T-helper 22 cell (primary cell): ENCODE results near the gene ZNF236.

ENCODE experiments used
- DNase-seq: peaks from one replicate; pipeline ENCODE4 v3.0.0-alpha.2; 2020; ENCODE audit warnings: low read depth

ZNF236 gene

DNA sequence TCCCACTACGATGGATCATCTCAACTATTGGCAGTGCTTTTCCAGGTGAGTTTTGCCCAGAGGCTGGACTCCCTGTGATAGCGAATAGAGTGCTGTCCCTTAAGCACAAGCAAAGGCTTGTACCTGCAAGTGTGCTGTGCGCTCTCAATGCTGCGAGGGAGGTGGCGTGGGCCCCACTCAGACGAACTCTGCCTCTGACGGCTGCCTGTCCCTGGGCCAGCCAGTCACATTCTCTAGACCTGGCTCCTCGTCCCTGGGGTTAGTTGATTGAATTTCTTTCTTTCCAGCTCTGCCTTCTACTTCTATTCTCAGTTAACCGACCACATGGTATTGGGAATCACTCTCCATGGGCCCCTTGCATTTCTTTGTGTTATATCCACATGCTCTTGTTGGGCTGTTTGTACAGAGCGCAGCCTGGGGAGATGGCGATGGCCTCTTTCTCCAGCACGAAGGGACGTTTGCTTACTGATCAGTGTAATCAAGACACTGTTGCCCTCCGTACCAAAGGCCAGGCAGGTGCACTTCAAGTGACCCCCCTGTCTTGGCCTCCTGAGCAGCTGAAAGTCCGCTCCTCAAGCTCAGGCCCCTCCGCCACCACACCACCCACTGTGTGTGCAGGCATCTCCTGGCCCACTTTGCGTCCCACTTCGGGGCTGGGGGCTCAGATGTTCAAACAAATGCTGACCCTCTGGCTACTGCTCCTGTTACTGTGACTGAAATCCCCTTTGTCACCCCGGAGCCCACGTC, 151.3 kb downstream of the ZNF236 start:
- DNase-seq, result no peak

DNA sequence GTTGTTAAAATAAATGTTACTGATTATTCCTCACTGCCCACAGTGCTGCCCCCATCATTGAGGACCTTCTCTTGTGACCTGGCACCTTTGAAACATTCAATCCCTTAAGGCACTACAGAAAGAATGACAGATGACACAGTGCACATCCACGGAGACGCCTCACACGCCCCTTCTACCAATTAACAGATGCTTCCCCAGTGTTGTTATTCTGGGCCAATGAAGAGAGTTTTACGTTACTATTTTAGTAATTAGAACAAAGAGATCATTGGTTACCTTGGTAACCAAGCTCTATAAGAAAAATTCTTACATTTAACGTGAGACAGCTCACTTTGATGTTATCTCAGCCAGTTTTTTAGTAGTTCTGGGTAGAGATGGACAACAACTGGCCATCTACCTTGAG, 152.0 kb downstream of the ZNF236 start:
- no peak for DNase-seq

DNA sequence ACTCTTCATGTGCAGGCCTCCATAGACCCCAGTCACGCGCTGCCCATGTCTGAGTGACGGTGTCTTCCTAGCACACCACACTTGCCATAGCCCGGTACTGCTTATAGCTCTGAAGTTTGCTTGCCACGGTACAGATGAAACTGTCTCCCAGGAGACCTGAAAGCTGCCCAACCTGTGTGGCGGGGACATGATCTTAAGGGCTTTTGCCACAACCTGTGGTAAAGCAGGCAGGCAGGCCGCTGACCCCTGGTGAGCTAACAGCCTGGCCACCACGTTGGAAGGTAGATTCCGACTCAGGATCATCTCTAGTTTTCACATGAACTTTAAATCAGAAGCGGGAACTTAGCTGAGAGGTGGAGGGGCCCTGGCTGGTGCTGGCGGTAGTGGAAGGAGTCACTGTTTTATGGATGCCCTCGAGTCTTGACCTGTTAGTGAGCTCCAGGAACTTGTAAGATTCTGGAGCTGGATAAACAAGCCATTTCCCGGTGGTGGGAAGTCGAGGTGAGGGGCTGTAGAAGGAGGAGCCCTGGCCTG, 153.3 kb downstream of the ZNF236 start:
- no peak for DNase-seq

DNA sequence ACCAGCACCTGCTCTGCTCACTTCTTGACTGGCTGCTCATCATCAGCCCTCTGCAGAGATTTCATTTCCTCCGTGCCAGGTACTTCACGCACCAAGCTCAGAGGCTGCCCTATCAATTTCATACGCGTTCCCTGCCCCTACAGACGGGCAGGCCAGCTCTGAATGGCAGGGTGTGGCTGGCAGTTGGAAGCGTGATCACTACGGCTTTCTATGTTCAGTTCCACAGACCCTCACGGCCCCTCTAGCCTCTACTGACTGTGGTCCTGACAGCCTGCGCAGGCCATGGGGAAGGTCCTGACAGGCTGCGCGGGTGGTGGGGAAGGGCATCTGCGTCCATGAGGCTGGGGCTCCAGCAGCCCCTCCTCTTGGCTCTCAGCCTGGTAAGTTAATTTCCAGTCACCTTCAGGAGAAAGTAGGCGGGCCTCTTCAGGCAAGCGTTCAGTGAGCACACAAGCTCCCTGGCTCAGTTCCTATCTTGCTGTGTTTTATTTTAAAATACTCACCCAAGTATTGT, 154.8 kb downstream of the ZNF236 start:
- DNase-seq, result no peak

DNA sequence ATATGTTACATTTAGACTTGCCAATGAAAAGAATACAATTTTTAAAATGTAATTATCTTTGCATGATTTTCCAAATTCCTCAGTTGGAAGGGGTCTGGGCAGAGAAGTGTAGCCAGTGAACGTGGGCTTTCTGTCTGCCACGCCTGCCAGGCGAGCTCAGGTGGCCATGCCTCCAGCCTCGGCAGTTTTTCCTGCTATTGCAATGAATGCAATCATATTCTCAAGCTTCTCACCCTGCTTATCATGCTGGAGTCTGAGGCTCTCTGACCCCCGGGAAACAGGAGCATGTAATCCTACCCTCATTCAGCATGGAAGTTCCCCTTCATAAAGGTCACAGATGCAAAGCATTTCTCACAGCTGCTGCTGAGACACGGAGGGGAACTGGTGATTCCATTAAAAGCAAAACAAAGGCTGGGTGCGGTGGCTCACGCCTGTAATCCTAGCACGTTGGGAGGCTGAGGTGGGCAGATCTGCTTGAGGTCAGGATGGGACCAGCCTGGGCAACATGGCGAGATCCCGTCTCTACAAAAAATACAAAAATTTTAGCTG, 155.4 kb downstream of the ZNF236 start:
- no peak for DNase-seq

DNA sequence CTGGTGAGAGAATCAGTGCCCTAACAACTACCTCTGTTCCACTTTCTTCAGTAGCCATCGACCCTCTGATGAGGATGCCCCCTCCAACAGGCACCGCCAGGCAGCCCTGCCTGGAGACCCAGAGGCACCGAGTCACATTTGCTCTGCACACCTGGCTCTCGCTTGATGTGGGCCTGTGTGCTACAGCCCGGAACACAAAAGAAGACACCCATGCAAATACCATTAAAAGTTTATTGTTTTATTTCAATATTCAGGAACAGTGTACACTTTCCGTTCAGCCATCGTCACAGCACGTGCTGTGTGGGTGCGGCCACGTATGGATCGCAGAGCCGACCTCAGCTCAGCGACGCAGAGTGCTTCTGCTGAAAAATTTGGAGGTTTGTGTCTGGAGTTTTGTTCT, 156.3 kb downstream of the ZNF236 start:
- no peak for DNase-seq

DNA sequence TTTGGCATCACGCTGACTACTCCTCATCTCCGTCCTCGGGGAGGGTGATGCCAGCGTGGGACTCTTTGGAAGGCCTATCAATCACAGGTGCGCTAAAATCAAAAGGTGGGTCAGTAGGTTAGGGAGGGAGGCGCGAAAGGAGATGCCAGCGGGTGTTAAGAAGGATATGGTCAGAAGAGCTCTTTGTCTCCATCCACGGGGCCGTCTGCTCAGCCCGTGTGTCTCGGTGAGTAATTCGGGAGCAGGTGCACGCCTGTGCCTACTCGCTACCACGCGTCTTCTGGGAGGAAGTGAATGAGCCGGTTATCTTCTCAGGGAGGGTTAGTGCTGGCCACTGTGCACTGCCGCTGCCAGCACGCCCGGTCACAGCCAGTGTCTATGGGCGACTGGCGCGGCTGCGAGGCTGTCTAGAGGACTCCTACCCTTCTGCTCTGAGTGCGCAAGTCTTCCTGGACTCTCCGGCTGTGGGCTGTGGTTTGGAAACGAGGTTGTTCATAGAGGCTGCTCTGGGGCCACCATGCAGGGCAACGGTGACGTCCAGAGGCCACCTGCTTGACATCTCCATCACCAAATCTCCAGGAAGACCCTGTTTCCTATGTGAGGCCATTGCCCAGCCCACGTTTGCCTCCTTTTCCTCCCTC, 156.9 kb downstream of the ZNF236 start:
- no peak for DNase-seq

DNA sequence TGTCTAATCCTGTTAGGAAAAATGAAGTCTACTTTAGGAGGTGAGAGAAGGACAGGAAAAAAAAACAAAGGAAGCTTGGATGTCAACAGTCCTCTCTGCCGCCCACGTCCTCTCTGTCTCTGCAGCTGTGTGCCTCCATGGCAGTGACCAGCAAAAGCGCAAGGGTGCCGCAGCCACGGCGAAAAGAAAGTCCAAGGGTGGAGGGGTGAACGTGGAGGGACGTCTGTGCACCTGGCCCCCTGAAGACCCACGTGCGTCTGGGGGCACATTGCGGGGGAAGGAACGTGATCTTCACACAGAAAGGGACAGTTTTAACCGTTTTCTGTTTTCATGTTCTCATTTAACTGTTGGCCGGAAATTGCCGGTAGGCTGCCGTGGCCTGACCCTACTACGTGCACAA, 157.5 kb downstream of the ZNF236 start:
- DNase-seq, result no peak

DNA sequence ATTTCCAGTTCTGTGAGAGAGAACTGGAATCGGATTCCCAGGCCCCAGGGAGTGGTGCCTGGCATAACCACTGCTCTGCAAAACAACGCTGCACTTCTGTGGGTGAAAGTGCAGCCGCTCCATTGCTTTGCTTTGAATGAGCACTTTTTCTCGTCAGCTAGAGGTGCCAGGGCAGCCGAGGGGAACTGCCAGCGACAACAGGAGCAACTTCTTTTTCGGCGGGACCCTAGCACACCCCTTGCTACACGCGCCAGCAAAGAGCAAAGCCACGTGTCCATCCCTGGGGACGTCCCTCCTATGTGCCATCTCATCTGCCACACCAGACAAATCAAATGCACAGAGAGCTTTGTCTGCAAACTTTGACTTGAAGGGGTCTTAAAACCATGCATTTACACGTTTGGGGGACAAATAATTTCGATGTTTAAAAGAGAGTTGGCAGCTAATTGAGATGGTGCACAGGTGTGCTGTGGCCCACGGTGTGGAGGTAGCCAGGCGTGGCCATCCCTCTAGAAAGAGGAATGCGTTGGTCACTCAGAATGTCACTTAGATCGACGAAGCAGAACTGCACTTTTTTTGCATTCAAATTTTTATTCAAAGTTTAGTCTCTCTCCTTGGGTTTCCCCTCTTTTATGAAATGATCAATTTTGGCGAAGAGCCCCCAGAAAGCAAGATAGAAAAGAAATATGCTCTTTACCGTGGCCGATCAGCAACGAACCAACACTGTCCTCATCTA, 158.5 kb downstream of the ZNF236 start:
- DNase-seq, result no peak

DNA sequence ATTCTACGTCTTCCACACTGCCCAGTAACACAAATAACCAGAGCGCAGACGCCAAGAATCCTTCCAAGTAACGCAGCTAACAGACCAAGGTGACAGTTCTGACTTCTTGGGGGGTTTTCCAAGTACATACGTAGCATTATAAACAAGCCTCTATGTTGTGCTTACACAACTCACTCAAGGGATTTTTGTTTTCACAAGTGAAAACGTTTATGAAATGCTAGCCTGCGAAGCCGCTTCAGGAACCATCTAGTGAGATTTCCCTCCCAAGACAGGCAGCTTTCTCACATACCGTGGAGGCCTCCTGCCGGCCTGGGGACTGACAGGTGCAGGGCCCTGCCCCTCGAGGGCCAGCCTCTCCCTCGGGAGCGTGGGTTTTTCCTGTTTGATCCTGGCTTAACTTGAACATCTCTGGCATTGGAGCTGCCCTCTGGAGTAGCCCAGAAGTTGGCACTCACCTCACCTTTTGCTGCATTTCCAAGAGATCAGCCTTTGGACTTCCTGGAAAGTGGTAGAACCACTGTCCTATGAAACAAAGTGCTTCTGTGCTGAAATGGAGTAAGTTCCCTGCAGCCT, 159.1 kb downstream of the ZNF236 start:
- DNase-seq, result no peak

DNA sequence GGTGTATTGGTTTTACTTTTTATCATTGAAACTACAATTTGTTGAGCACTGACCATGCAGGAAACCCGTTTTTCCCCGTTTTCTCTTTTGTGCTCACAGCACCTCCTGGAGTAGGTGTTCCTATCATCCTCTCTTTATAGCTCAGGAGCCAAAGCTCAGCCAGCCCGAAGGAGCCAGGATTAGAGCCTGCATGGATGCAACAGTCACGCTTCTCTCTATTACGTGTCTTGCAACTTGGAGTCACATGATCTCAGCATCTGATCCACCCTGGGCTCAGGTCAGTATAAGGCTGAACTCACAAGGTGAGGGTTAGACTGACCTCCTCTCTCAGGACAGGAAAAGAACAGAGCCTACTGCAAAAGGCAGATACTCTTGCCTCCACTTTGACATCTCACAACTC, 159.7 kb downstream of the ZNF236 start:
- no peak for DNase-seq

DNA sequence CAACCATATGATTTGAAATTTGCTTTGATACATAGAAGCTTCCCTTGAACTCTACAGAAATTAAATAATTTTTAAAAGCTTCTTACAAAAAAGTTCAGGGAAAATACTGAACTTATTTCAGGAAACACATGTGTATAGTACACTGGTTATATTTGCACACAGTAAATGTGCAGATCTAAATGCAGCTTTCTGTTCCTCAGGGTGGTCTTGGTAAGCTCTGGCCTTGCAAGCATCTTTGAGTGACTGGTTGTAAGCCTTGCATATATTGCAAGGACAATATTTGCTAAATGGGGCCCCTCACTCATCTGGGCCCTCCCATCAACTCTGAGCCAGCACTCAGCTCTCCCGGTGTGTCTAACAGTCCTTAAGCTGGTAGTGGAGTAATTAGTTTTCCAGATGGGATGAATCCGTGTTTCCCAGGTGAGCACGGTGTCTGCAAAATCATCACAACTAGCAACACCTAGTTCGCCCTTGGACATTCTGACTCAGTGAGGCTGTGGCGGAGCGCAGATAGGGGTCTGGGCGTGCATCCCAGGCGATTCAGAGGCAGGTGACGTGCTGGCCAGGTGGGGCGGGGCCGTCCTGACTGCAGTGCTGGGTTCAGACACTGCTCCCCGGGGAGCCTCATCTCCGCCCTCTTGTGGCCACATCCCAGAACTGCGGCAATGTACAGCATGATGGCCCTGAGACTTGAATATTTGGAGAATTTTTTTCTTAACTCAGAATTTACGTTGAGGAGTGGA, 160.7 kb downstream of the ZNF236 start:
- peak; percentile 57 for DNase-seq

DNA sequence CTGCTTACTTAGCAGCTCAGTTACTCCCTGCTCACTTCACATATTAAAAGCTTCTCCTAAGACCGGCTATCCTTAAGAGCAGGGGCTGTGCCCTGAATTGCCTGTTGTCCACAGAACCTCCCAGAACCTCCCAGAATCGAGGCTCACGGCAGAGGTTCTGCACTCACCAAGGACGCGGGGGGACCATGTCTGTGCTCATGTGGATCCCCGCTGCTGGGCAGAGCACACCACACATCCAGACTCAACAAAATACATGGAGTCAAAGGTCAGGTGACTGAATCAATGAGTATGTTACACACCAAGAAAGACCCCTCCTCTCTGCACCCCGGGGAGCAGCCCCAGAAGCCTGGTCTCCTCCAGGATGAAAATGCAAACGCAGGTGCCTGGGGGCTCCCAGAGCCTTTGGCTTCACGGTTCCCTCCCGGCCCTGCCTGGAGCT, 161.3 kb downstream of the ZNF236 start:
- DNase-seq, result no peak

DNA sequence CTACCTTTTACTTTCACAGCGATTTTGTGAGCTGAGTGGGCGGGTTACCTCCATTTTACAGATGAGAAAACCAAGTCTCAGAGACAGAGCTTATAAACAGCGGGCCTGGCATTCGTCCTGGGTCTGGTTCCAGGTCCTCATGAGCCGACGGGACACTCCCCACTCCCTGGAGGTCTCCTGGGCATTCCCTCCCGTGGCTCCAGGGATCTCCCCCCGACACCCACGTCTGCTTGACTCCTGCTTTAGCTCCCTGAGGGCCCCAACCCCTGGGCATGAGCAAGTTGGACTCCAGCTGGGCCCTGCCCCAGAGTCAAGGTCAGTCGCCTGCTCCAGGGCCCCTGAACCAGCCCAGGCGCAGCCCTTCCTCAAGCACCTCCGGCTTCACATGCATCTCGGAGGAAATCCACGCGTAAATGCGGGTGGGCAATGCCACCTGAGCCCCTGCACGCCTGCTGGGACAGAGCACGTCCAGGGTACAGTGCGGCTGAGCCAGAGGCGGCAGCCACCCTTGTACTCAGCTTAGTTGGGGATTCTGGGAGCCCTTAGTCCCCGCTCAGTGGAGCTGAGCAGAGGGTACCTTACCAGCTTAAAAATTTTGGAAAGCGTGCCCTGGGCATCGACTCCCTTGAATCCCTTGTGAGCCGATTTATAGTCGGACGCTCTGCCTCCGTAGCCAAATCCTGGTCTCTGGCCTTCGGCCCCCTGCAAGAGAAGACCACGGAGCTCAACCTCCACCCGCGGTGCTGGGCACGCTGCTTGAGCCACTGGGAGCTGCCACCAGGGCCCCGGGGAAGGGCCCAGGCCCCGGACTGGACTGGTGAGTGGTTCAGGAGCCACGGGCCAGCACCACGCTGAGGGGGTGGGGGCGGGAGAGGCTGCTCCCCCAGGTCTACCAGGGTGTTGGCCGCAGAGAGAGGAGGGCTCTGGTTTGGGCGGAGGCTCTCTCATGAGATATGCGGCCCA, 162.1 kb downstream of the ZNF236 start:
- DNase-seq, result no peak

DNA sequence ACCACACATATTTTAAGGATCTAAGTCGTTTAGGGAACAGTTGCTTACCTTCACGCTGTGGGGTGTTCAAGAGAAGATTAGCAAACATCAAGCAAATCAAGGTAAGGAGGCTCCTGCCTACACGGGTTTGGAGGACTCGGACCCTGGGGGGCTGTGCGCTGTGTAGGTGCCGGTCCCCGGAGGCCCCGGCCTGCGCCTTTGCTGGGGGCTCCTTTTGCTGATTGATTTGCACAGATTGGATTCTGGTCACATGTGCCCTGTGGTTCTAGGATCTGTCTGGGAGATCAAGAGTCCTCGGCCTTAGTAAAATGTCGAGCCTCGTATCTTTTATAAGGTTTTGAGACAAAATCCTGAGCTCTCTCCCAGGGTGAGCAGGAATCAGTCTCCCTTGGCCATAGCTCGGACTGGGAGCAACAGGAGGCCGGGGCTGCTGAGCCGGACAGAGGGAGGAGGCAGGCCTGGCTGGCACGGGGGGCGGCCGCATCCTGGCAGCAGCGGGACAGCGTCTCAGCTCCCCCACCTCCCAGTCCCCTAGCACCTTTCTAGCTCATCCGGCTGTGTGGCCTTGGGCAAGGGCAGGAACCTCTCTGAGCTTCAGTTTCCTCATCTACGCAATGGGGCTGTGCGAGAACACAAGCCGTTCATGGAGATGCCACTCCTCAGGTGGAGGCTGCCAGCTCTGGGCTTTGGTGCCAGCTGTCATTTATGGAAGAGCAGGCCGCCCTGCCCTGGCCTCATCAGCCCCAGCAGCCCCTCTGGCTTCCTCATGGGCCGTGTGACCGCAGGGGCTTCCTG, 163.0 kb downstream of the ZNF236 start:
- DNase-seq, result no peak

DNA sequence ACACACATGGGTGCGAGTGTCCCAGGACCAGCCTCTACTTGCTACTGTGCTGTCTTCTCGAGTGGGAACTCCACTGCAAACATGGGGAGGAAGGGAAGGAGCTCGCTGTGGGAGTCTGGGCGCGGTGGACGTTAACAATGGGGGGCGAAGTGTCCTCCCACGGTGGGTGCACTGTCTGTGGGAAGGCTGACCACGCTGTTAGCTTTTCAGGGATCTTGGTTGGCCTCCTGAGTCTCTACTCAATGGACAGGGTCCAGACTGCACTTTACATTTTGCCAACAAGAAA, 163.5 kb downstream of the ZNF236 start:
- no peak for DNase-seq

DNA sequence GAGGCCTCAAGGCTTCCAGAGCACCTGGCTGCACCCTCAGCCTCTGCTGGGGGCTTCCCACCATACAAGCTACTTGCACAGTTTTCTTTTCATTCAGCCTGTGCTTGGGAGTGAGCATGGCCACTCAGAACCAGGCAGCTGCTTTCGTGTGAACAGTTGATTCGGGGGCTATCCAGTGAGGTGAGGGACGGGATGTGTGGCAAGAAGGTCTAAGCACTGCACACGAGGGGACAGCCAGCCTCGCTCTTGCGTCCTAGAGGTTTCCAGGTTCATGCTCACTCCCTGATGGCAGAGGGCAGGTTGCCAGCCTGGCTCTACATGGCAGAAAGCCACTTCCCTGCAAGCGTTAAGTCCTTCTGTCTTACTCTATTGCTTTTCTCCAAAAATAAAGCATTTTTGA, 164.0 kb downstream of the ZNF236 start:
- DNase-seq, result no peak

DNA sequence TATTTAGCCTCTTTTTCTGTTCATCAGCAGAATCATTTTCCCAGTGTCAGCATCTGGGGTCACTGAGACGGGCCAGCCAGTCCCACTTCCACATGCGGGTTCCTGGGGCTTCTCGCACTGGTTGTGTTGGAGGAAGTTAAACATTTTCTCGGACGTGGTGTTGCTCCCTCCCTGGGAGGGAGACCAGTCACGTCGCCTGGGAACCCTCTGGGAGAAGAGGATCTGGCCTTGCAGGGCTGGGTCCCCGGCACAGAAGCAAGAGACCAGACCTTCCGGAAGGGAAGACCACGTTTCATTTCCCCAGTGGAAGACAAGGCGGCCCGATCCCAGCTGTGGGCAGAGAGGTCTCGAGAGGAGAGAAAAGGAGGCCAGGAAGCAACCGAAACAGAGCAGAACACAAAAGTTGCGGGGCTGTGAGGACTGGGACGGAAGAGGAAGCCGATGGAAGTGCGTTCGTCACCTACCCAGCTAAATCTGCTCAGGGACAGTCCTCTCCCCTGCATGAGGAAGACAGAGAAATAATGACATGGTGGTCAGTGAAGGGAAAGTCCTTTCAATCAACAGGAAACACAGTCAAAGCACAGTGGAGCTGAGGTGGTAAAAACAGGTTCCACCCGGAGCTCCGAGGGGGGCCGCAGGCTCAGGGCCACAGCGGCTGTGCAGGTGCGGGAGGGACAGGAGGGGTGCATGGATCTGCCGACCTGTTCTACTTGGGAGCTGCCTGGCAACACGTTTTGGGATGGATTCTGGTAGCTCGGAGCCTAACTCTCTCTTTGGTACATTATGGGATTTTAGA, 165.9 kb downstream of the ZNF236 start:
- no peak for DNase-seq
